ENCODE data around the gene POMT1. TPM values are rescaled to one million over a fixed set of nuclear protein-coding genes. Genes with fewer than 3 reads are reported as not detected.

POMT1 gene
- total and polyA plus RNA-seq, 4 donors: 11.9 to 28.3 (median 23.1) TPM

- no peak overlapping the region for H3K9ac ChIP-seq (ENCODE audit: insufficient read depth in 1 of 2, low read length in 2 of 2)
- no peaks in the 10 kb centered on the region for H3K9me3 ChIP-seq (ENCODE audit: control insufficient read depth in 4 of 4, insufficient read depth in 3 of 4, low read length in 3 of 4)
- DNase-seq (no peak), ATAC-seq (ENCODE audit: insufficient read depth, low FRiP score) (no peak)
- H3K36me3 ChIP-seq (ENCODE audit: control insufficient read depth in 4 of 4, insufficient read depth in 4 of 4, low read length in 4 of 4): peaks cover 23 to 45% (median 37%) of the 10 kb centered on the region in 4 donors
- H3K4me1 ChIP-seq (ENCODE audit: control insufficient read depth in 5 of 5, insufficient read depth in 5 of 5, low read length in 5 of 5): peaks cover 0 to 10% (median 8%) of the 10 kb centered on the region in 5 donors
- H3K4me3 ChIP-seq: no peak overlapping the region
- WGBS, 2 donors: 77 to 92% methylated on average over 7 of the region's 7 CpGs
- no peaks in the 10 kb centered on the region for H3K27me3 ChIP-seq (ENCODE audit: control insufficient read depth in 3 of 3, insufficient read depth in 3 of 3, low read length in 2 of 3)
- no peak for TF ChIP-seq CTCF (IDR thresholded peaks at IDR 0.05; ENCODE audit: control extremely low read depth, extremely low read depth)
- no peak overlapping the region for H3K27ac ChIP-seq (ENCODE audit: low read depth in 1 of 2, low read length in 1 of 2)
Measured at GRCh38 chr9:131499254-131499767, 3.4 kb upstream of the POMT1 start.

- Histone ChIP-seq H3K27ac (ENCODE audit: low read depth in 1 of 2, low read length in 1 of 2) (no peak overlapping the region), H3K9me3 (ENCODE audit: control insufficient read depth in 4 of 4, insufficient read depth in 3 of 4, low read length in 3 of 4) (no peaks in the 10 kb centered on the region), H3K27me3 (ENCODE audit: control insufficient read depth in 3 of 3, insufficient read depth in 3 of 3, low read length in 2 of 3) (no peaks in the 10 kb centered on the region), H3K4me3 (no peak overlapping the region), H3K4me1 (ENCODE audit: control insufficient read depth in 5 of 5, insufficient read depth in 5 of 5, low read length in 5 of 5) (peaks cover 0 to 11% (median 10%) of the 10 kb centered on the region in 5 donors), H3K36me3 (ENCODE audit: control insufficient read depth in 4 of 4, insufficient read depth in 4 of 4, low read length in 4 of 4) (peaks cover 13 to 38% (median 31%) of the 10 kb centered on the region in 4 donors), H3K9ac (ENCODE audit: insufficient read depth in 1 of 2, low read length in 2 of 2) (no peak overlapping the region)
- 70 to 73% methylated on average over 12 of the region's 12 CpGs for WGBS, 2 donors
- TF ChIP-seq CTCF (IDR thresholded peaks at IDR 0.05; ENCODE audit: control extremely low read depth, extremely low read depth): no peak
- no peak for DNase-seq
- ATAC-seq (ENCODE audit: insufficient read depth, low FRiP score): no peak
Measured at GRCh38 chr9:131500377-131500776, 2.3 kb upstream of the POMT1 start.

GRCh38 chr9:131500939-131501541 lies 1.7 kb upstream of the POMT1 start:
- TF ChIP-seq CTCF (IDR thresholded peaks at IDR 0.05; ENCODE audit: control extremely low read depth, extremely low read depth): no peak
- H3K27me3 ChIP-seq (ENCODE audit: control insufficient read depth in 3 of 3, insufficient read depth in 3 of 3, low read length in 2 of 3): no peaks in the 10 kb centered on the region
- 61 to 63% methylated on average over 5 of the region's 5 CpGs for WGBS, 2 donors
- H3K4me1 ChIP-seq (ENCODE audit: control insufficient read depth in 5 of 5, insufficient read depth in 5 of 5, low read length in 5 of 5): peaks cover 0 to 11% (median 10%) of the 10 kb centered on the region in 5 donors
- no peak overlapping the region for H3K4me3 ChIP-seq
- DNase-seq: no peak
- no peak overlapping the region for H3K27ac ChIP-seq (ENCODE audit: low read depth in 1 of 2, low read length in 1 of 2)
- H3K9me3 ChIP-seq (ENCODE audit: control insufficient read depth in 4 of 4, insufficient read depth in 3 of 4, low read length in 3 of 4): no peaks in the 10 kb centered on the region
- H3K9ac ChIP-seq (ENCODE audit: insufficient read depth in 1 of 2, low read length in 2 of 2): no peak overlapping the region
- H3K36me3 ChIP-seq (ENCODE audit: control insufficient read depth in 4 of 4, insufficient read depth in 4 of 4, low read length in 4 of 4): peaks cover 11 to 33% (median 25%) of the 10 kb centered on the region in 4 donors
- ATAC-seq (ENCODE audit: insufficient read depth, low FRiP score): no peak
